CD4-positive, alpha-beta T cell (primary cell): Measurements from ENCODE around the gene FBXO21. TPM values are rescaled to one million over a fixed set of nuclear protein-coding genes. Genes with fewer than 3 reads are reported as not detected.

ENCODE experiments used
- ATAC-seq: fragments of 200-7000 bp; cut with Tn5 transposase; one replicate; pipeline ENCODE4 v1.10.0; 2022; ENCODE audit warnings: mild to moderate bottlenecking; ENCODE audit not compliant: poor library complexity
- CTCF ChIA-PET: fragments of 350-600 bp; sonication (Branson Sonifier 250); formaldehyde crosslinking; loops from one replicate; lab custom pipeline; 2021; ENCODE audit warnings: antibody characterized with exemption, inconsistent platforms; lab: Charles Lee
- POLR2A ChIA-PET: fragments of 350-600 bp; sonication (Branson Sonifier 250); formaldehyde crosslinking; loops from one replicate; lab custom pipeline; 2021; ENCODE audit warnings: antibody characterized with exemption, inconsistent platforms; lab: Charles Lee
- DNase-seq, 14 experiments: peaks; one replicate each; pipeline ENCODE4 v3.0.0-alpha.2; 2013 to 2020; ENCODE audit warnings: mixed read lengths in 2 of 14
- H3K27ac ChIP-seq, 2 donors: one replicate each; pipeline versions ENCODE4 v1.5.1 to v1.7.0; 2013; ENCODE audit warnings: low read length in 2 of 2, low read depth in 1 of 2, mild to moderate bottlenecking in 1 of 2
- H3K27me3 ChIP-seq, 2 experiments: 1 replicate in 1 of 2; 2 replicates in 1 of 2; pipeline versions ENCODE4 v1.6.1 to v1.7.0; 2013; ENCODE audit warnings: low read length in 2 of 2, control low read depth in 1 of 2, mild to moderate bottlenecking in 1 of 2, moderate library complexity in 1 of 2; ENCODE audit not compliant: insufficient read depth in 2 of 2, control insufficient read depth in 1 of 2
- H3K36me3 ChIP-seq: one replicate; pipeline ENCODE4 v1.6.1; 2013; ENCODE audit warnings: low read length, control low read depth; ENCODE audit not compliant: insufficient read depth
- H3K4me1 ChIP-seq: one replicate; pipeline ENCODE4 v1.6.1; 2013; ENCODE audit warnings: low read length, control low read depth; ENCODE audit not compliant: insufficient read depth
- H3K4me3 ChIP-seq: one replicate; pipeline ENCODE4 v1.5.1; 2013; ENCODE audit warnings: mild to moderate bottlenecking, low read length, moderate library complexity
- H3K9me3 ChIP-seq, 2 experiments: 1 replicate in 1 of 2; 2 replicates in 1 of 2; pipeline versions ENCODE4 v1.6.1 to v1.7.0; 2013; ENCODE audit warnings: low read length in 2 of 2, mild to moderate bottlenecking in 2 of 2, control low read depth in 1 of 2, moderate library complexity in 1 of 2; ENCODE audit not compliant: control insufficient read depth in 1 of 2, insufficient read depth in 1 of 2
- H3K27ac Mint-ChIP-seq: one replicate; pipeline ENCODE4 v1.8.0; 2020; ENCODE audit warnings: mixed read lengths
- H3K27me3 Mint-ChIP-seq: one replicate; pipeline ENCODE4 v1.8.0; 2021; ENCODE audit warnings: mixed read lengths
- H3K36me3 Mint-ChIP-seq: one replicate; pipeline ENCODE4 v1.8.0; 2021; ENCODE audit warnings: low read depth, mixed read lengths
- H3K4me1 Mint-ChIP-seq: one replicate; pipeline ENCODE4 v1.8.0; 2021; ENCODE audit warnings: low read depth, mixed read lengths
- H3K4me3 Mint-ChIP-seq: one replicate; pipeline ENCODE4 v1.8.0; 2020; ENCODE audit warnings: mild to moderate bottlenecking, mixed read lengths
- H3K9me3 Mint-ChIP-seq: one replicate; pipeline ENCODE4 v1.8.0; 2020; ENCODE audit warnings: mixed read lengths
- CTCF ChIP-seq: fragments of 200-600 bp; IDR thresholded peaks from one replicate; pipeline ENCODE4 v1.8.0; 2022; ENCODE audit warnings: antibody characterized with exemption, mild to moderate bottlenecking
- intact Hi-C, 2 experiments: fragments of 100-400 bp; cut with DNase I in 1 of 2; cut with micrococcal nuclease in 1 of 2; formaldehyde crosslinking; loops; one replicate each; pipeline versions ENCODE4 v1.15.1 to v1.9.0; 2023 to 2025; cut with DNase I, micrococcal nuclease
- total RNA-seq, 174 experiments: library from RNA in 2 of 174; stranded (reverse) in 2 of 174; gene quantifications; one replicate each; pipeline ENCODE4 v1.2.3 and lab custom pipeline; 2021 to 2026

The FBXO21 gene
- total RNA-seq, 2 experiments from 2014 or later = 67.7 to 67.9 TPM

- no peak for TF ChIP-seq CTCF
- H3K27me3 ChIP-seq = peaks cover 0 to 3% of the 10 kb centered on the region in 2 experiments
- Mint-ChIP-seq H3K4me3 (no peak overlapping the region), H3K27ac (no peak overlapping the region), H3K9me3 (peaks cover 7% of the 10 kb centered on the region), H3K36me3 (no peaks in the 10 kb centered on the region), H3K27me3 (peaks cover 12% of the 10 kb centered on the region), H3K4me1 (peaks cover 4% of the 10 kb centered on the region)
- no peak for ATAC-seq
- intact Hi-C loops = no loop called here
- no peak overlapping the region for H3K27ac ChIP-seq
- H3K9me3 ChIP-seq = peaks cover 4 to 13% of the 10 kb centered on the region in 2 experiments
- ChIA-PET POLR2A (no interaction called here), CTCF (no interaction called here)
- H3K4me1 ChIP-seq = peaks cover 6% of the 10 kb centered on the region
- H3K4me3 ChIP-seq = no peak overlapping the region
- DNase-seq = no peak
- no peaks in the 10 kb centered on the region for H3K36me3 ChIP-seq
These were observed 97.8 kb downstream of the FBXO21 start for GRCh38 chr12:117092511-117092780.

Other genes with a start within 250 kb of the FBXO21 start
- 1 to 10 TPM; 2.7 to 3.0 TPM for gene TESC, start 91.1 kb downstream of the FBXO21 start, total RNA-seq
- not detected for gene NOS1, start 171.2 kb upstream of the FBXO21 start, total RNA-seq